ENCODE measurements around the gene RPS6KA5.

Gene RPS6KA5

GRCh38 chr14:90809530-90810312, 250.7 kb downstream of the RPS6KA5 start:
- in situ Hi-C loops (cut with HindIII; ENCODE audit: low pct_ligation_motif_present, low sequenced_read_pairs), result no loop called here
- Histone ChIP-seq H3K4me3 (ENCODE audit: low read depth, low read length) (no peak overlapping the region), H3K27me3 (replicated peaks) (no peaks in the 10 kb centered on the region), H3K27ac (no peak overlapping the region), H3K36me3 (replicated peaks) (no peaks in the 10 kb centered on the region)
- no peak for TF ChIP-seq CTCF (IDR thresholded peaks at IDR 0.05; ENCODE audit: low read depth, low read length, missing control alignments)
- DNase-seq, result no peak

GRCh38 chr14:90808759-90809529, 251.5 kb downstream of the RPS6KA5 start:
- peak; percentile 34 for DNase-seq
- in situ Hi-C loops (cut with HindIII; ENCODE audit: low pct_ligation_motif_present, low sequenced_read_pairs), result no loop called here
- Histone ChIP-seq H3K36me3 (replicated peaks) (no peaks in the 10 kb centered on the region), H3K27ac (no peak overlapping the region), H3K27me3 (replicated peaks) (no peaks in the 10 kb centered on the region), H3K4me3 (ENCODE audit: low read depth, low read length) (no peak overlapping the region)
- no peak for TF ChIP-seq CTCF (IDR thresholded peaks at IDR 0.05; ENCODE audit: low read depth, low read length, missing control alignments)

GRCh38 chr14:90807060-90807459, 253.4 kb downstream of the RPS6KA5 start:
- TF ChIP-seq CTCF (IDR thresholded peaks at IDR 0.05; ENCODE audit: low read depth, low read length, missing control alignments), result no peak
- DNase-seq, result no peak
- in situ Hi-C loops (cut with HindIII; ENCODE audit: low pct_ligation_motif_present, low sequenced_read_pairs), result no loop called here
- Histone ChIP-seq H3K4me3 (ENCODE audit: low read depth, low read length) (no peak overlapping the region), H3K27me3 (replicated peaks) (no peaks in the 10 kb centered on the region), H3K36me3 (replicated peaks) (no peaks in the 10 kb centered on the region), H3K27ac (no peak overlapping the region)

- Histone ChIP-seq H3K36me3 (replicated peaks) (no peaks in the 10 kb centered on the region), H3K4me3 (ENCODE audit: low read depth, low read length) (no peak overlapping the region), H3K27ac (no peak overlapping the region), H3K27me3 (replicated peaks) (no peaks in the 10 kb centered on the region)
- in situ Hi-C loops (cut with HindIII; ENCODE audit: low pct_ligation_motif_present, low sequenced_read_pairs), result no loop called here
- no peak for TF ChIP-seq CTCF (IDR thresholded peaks at IDR 0.05; ENCODE audit: low read depth, low read length, missing control alignments)
- no peak for DNase-seq
These were observed 254.5 kb downstream of the RPS6KA5 start for GRCh38 chr14:90805662-90806540.

- H3K27ac ChIP-seq, result no peak overlapping the region
- in situ Hi-C loops (cut with HindIII; ENCODE audit: low pct_ligation_motif_present, low sequenced_read_pairs), result no loop called here
- no peaks in the 10 kb centered on the region for H3K36me3 ChIP-seq (replicated peaks)
- no peaks in the 10 kb centered on the region for H3K27me3 ChIP-seq (replicated peaks)
- TF ChIP-seq CTCF (IDR thresholded peaks at IDR 0.05; ENCODE audit: low read depth, low read length, missing control alignments), result no peak
- no peak for DNase-seq
- no peak overlapping the region for H3K4me3 ChIP-seq (ENCODE audit: low read depth, low read length)
These were observed 255.4 kb downstream of the RPS6KA5 start for GRCh38 chr14:90805084-90805391.

All from brain microvascular endothelial cell (primary cell).